AG09309 (cell line): ENCODE measurements around the gene FECH.

Experiments used
- DNase-seq: peaks from one replicate; pipeline ENCODE4 v3.0.0-alpha.2; 2010; ENCODE audit warnings: low read depth
- H3K4me3 ChIP-seq: 2 replicates; pipeline ENCODE4 v1.5.1; 2011; ENCODE audit warnings: mild to moderate bottlenecking, low read depth, low read length, moderate library complexity; ENCODE audit not compliant: control insufficient read depth
- TF ChIP-seq, protein P1 (sequence below): IDR thresholded peaks from 2 replicates; pipeline ENCODE4 v1.5.1; 2011; ENCODE audit warnings: mild to moderate bottlenecking, low read depth, low read length, inconsistent platforms; ENCODE audit not compliant: insufficient read depth, control insufficient read depth; ENCODE audit errors: missing control alignments

Gene FECH, protein sequence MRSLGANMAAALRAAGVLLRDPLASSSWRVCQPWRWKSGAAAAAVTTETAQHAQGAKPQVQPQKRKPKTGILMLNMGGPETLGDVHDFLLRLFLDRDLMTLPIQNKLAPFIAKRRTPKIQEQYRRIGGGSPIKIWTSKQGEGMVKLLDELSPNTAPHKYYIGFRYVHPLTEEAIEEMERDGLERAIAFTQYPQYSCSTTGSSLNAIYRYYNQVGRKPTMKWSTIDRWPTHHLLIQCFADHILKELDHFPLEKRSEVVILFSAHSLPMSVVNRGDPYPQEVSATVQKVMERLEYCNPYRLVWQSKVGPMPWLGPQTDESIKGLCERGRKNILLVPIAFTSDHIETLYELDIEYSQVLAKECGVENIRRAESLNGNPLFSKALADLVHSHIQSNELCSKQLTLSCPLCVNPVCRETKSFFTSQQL

DNA sequence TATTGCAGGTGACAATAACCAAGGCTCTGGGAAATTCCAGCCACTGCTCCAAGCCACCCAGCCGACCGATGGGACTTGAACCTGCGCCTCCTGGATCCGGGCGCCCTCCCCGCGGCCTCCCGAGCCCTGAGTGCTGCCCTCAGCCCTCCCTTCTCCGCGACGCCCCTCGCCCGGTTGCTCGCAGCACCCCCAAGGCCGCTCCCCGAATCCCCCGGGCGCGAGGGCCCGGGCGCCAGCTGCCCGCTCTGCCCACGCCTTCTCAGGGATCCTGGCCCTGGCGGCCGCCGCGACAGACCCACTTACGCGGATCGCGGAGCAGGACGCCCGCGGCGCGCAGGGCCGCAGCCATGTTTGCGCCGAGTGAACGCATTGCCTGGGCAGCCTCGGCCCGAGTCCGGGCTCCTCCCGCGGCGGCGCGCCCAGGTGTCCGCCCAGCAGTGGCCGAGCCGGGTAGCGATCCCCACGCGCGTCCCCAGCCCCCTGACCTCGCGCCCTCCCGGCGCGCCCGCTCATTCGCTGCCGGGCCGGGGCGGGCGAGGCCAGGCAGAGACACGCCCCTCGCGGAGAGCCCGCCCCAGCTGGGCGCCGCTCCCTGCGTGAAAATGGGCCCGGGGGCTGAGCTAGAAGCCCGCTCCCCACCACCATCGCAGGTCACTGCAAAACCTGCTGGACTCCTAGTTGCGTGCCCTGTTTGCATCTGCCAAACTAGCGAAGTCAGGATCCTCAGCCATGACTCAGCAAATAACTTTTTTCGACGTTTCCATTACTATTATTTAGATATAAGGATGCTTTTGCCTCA, at the start of gene FECH:
FECH (minus strand) TSS at position 452 of the 799 bp plus-strand sequence; CDS start at position 370, 82 bp downstream.
- DNase-seq = peak; percentile 10
- peak within 1 kb of the TSS; percentile 74 for H3K4me3 ChIP-seq
- TF ChIP-seq, protein P1, sequence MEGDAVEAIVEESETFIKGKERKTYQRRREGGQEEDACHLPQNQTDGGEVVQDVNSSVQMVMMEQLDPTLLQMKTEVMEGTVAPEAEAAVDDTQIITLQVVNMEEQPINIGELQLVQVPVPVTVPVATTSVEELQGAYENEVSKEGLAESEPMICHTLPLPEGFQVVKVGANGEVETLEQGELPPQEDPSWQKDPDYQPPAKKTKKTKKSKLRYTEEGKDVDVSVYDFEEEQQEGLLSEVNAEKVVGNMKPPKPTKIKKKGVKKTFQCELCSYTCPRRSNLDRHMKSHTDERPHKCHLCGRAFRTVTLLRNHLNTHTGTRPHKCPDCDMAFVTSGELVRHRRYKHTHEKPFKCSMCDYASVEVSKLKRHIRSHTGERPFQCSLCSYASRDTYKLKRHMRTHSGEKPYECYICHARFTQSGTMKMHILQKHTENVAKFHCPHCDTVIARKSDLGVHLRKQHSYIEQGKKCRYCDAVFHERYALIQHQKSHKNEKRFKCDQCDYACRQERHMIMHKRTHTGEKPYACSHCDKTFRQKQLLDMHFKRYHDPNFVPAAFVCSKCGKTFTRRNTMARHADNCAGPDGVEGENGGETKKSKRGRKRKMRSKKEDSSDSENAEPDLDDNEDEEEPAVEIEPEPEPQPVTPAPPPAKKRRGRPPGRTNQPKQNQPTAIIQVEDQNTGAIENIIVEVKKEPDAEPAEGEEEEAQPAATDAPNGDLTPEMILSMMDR = no peak

DNA sequence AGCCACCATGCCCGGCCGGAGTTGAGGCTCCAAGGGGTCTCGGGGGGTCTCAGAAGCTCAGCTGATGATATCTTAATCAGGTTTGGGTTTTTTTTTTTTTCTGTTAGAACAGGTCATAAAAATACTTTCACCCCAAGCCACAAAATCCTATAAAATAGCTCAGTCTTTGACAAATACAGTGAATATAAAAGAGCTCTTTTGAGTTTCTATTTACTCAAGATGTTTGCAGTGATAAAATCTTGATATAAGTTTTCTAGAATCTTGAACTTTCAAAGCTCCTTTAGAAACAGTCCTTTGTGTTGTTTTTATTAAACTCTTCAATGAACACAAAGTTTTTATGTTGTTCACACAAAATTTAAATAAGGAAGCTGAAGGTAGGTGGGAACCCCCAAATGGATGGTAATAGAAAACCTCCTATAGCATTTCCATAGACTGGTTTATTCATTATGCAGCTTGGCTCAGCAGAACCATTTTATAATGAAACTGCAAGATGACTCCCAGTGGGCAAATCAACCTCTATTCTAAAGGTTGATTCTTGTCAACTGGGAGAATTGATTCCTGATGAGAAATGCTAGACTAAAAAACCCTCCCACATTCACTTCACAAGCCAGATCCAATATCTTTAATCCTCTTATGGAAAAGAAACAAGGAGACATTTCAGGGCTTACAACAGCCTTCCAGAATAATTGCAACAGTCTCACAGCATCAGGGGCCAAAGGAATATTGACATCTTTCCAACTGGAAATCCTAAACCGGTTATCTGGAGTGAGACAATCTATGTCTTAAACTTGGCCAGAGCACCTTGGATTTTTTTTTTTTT, 48.7 kb upstream of the FECH start:
- no peak for DNase-seq
- H3K4me3 ChIP-seq = no peak overlapping the region
- TF ChIP-seq, protein P1 = no peak

DNA sequence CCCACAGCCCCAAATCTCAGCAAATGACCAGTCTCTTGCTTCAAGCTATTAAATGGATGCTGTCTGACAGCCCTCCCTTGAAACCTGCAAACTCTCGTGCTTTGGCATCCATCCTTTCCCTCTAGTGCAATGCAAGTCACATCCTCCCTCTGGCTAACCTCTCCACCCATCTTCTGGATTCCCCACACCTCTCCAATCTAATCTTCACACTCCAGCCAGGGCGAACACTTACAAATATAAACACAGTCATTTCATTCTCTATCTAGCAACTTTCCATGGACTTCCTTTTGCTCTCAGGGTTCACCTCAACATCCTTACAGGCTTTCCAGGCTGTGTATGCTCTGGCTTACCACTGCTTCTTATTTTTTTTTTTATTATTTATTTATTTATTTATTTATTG, 45.2 kb upstream of the FECH start:
- TF ChIP-seq, protein P1 = no peak
- no peak for DNase-seq
- H3K4me3 ChIP-seq = no peak overlapping the region

DNA sequence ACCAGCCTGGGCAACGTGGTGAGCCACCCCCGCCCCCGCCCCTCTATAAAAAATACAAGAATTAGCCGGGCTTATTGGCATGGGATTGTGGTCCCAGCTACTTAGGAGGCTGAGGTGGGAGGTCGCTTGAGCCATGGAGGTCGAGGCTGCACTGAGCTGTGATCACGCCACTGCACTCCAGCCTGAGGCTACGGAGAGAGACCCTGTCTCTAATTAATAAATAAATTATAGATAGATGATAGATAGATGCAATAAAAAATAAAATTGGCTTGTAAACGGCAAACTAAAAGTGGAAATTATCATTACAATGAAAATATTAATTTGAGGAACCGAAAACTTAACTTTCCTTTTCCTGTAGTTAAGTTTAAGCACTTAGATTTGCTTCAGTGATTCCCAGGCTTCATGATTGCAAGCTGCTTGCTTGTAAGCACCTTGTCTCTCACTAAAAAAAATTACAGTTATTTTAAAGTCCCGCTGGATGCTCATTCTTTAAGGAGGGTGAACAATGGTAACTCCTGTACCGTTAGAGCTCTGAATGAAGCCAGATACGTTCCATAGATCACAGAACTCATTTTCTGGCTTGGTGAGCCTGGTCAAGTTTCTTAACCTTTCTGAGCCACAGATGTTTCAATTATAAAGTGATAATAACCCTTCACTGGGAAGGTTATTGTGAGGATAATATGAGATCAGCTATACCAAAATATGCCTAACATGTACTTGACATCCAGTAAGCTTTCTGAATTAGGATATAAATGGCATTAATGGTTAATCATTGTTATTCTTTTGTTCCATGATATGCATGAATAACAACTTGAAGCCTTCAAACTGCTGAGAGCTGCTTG, 44.5 kb upstream of the FECH start:
- peak overlapping the region; percentile 69 for H3K4me3 ChIP-seq
- DNase-seq = no peak
- TF ChIP-seq, protein P1 = no peak

DNA sequence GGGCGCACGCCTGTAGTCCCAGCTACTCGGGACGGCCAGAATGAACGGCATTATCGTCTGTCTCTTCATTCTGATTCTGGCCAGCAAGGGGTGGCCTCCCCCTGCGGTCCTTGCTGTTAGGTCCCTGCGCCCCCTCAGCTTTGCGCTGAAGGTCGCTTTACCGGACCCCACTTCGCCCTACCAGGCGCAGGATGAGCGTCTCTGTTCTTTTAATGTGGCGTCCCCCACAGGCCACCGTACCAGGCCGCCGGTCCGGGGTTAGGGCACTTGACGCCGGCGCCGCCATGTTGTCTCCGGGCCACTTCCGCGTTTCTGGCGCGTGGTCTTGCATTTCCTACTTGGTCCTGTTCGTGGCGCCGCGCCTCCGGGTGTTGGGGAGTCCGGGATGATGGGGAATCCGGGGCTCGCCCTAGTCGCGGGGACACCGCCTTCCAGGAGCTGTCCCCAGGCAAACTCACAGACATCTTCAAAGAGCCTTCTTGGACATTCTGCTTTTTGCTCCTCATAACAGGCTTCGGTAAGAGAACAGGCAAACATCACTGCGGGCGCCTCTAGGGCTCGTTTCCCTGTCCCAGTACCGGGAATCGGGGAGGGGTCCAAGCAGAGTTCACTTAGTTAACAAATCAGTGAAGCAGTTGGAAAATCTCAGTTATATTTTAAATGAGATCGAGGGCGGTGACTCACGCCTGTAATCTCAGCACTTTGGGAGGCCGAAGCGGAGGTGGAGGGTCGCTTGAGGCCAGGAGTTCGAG, 43.7 kb upstream of the FECH start:
- peak overlapping the region; percentile 69 for H3K4me3 ChIP-seq

More for the DNA sequence above, 43.7 kb upstream of the FECH start:
- TF ChIP-seq, protein P1 = peak; percentile 71
- DNase-seq = peak; percentile 68
